Endodermal cell (in vitro differentiated cells): ENCODE results near the gene LRRC27. TPM values are rescaled to one million over a fixed set of nuclear protein-coding genes. Genes with fewer than 3 reads are reported as not detected.

Source experiments
- DNase-seq: peaks from one replicate; pipeline ENCODE4 v3.0.0-alpha.2; 2017
- H3K27ac ChIP-seq: 2 replicates; pipeline ENCODE4 v1.5.1; 2013; ENCODE audit warnings: mild to moderate bottlenecking, low read depth, low read length, moderate library complexity
- H3K27me3 ChIP-seq: 2 replicates; pipeline ENCODE4 v1.6.1; 2013; ENCODE audit warnings: mild to moderate bottlenecking, low read length, moderate library complexity; ENCODE audit not compliant: insufficient read depth, control insufficient read depth, poor library complexity, severe bottlenecking
- H3K36me3 ChIP-seq: 2 replicates; pipeline ENCODE4 v1.7.0; 2013; ENCODE audit warnings: mild to moderate bottlenecking, low read length, moderate library complexity; ENCODE audit not compliant: control insufficient read depth, insufficient read depth
- H3K4me1 ChIP-seq: one replicate; pipeline ENCODE4 v1.7.0; 2013; ENCODE audit warnings: low read length; ENCODE audit not compliant: control insufficient read depth, insufficient read depth
- H3K4me3 ChIP-seq: 2 replicates; pipeline ENCODE4 v1.5.1; 2013; ENCODE audit warnings: mild to moderate bottlenecking, low read length, moderate library complexity
- H3K9ac ChIP-seq: 2 replicates; pipeline ENCODE4 v1.6.1; 2013; ENCODE audit warnings: mild to moderate bottlenecking, low read length, moderate library complexity; ENCODE audit not compliant: poor library complexity, severe bottlenecking; ENCODE audit errors: extremely low read depth
- H3K9me3 ChIP-seq: 2 replicates; pipeline ENCODE4 v1.6.1; 2013; ENCODE audit warnings: mild to moderate bottlenecking, low read length, moderate library complexity; ENCODE audit not compliant: control insufficient read depth
- H3K27ac Mint-ChIP-seq: 2 replicates; pipeline ENCODE4 v1.8.0; 2020; ENCODE audit warnings: mixed read lengths
- H3K27me3 Mint-ChIP-seq: 2 replicates; pipeline ENCODE4 v1.8.0; 2021; ENCODE audit warnings: mild to moderate bottlenecking, mixed read lengths; ENCODE audit not compliant: insufficient read depth
- H3K36me3 Mint-ChIP-seq: 2 replicates; pipeline ENCODE4 v1.8.0; 2020; ENCODE audit warnings: low read depth, mixed read lengths
- H3K4me1 Mint-ChIP-seq: 2 replicates; pipeline ENCODE4 v1.8.0; 2020; ENCODE audit warnings: mixed read lengths
- H3K4me3 Mint-ChIP-seq: 2 replicates; pipeline ENCODE4 v1.8.0; 2020; ENCODE audit warnings: mild to moderate bottlenecking, moderate library complexity, mixed read lengths
- H3K9me3 Mint-ChIP-seq: 2 replicates; pipeline ENCODE4 v1.8.0; 2020; ENCODE audit warnings: mild to moderate bottlenecking, mixed read lengths
- WGBS, 2 experiments: methylation state at CpG; one replicate each; pipeline versions ENCODE4 v1.1.5 to v1.1.7; 2013; ENCODE audit warnings: missing lambda C conversion rate in 2 of 2, mixed read lengths in 1 of 2; ENCODE audit not compliant: insufficient coverage in 1 of 2, insufficient read length in 1 of 2; 5-methylcytosine and 5-hydroxymethylcytosine counted together
- total RNA-seq, 2 donors: library from RNA; stranded (reverse); fragmentation: NEBNext Ultra II Directional in 1 of 2; extraction: Animal tissue kit (Norgen Biotek cat#: 25700) in 1 of 2; gene quantifications; 2 replicates in 1 of 2; 3 replicates in 1 of 2; pipeline ENCODE4 v1.2.1, GENCODE V29; 2021
- TF ChIP-seq, protein P1 (sequence below): fragments of 200-600 bp; sonication (generic); conservative IDR thresholded peaks from 2 replicates; pipeline ENCODE4 v1.5.0; 2021; ENCODE audit warnings: antibody characterized with exemption, mild to moderate bottlenecking

LRRC27 gene
- total RNA-seq, 2 donors from 2014 or later: 10.3 to 14.6 TPM

DNA sequence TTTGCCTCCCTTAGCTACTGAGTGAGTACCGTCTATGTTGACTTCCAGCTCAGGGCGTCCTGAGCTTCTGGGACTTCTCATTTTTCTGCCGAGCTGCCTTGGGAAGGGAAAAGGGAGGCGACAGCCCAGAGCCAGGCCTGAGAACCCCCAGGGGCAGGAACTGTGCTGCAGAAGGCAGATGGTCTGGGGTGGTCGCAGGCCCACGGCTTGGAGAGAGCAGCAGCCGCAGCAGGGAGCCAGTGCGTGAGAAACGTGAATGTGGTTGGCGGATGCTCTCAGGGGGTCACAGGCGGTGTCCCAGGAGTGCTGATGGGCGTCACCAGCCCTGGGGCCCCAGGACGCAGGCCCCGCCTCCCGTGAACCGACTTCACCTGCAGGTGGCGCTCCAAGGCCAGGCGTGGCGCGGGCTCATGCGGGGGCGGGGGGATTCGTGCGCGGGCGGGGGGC is 55.8 kb downstream of the LRRC27 start:
- peak; percentile 94 for DNase-seq
- H3K4me3 Mint-ChIP-seq: peak overlapping the region; percentile 38
- H3K27me3 Mint-ChIP-seq: no peaks in the 10 kb centered on the region
- H3K4me1 ChIP-seq: no peaks in the 10 kb centered on the region
- no peaks in the 10 kb centered on the region for H3K9me3 Mint-ChIP-seq
- peak overlapping the region; percentile 79 for H3K27ac Mint-ChIP-seq
- H3K9ac ChIP-seq: no peak overlapping the region
- no peaks in the 10 kb centered on the region for H3K27me3 ChIP-seq
- WGBS, 2 experiments: 13 to 32% methylated on average over 5 to 25 of the region's 26 CpGs
- no peaks in the 10 kb centered on the region for H3K36me3 ChIP-seq
- no peaks in the 10 kb centered on the region for H3K9me3 ChIP-seq
- no peaks in the 10 kb centered on the region for H3K36me3 Mint-ChIP-seq
- H3K4me3 ChIP-seq: no peak overlapping the region
- TF ChIP-seq, protein P1, sequence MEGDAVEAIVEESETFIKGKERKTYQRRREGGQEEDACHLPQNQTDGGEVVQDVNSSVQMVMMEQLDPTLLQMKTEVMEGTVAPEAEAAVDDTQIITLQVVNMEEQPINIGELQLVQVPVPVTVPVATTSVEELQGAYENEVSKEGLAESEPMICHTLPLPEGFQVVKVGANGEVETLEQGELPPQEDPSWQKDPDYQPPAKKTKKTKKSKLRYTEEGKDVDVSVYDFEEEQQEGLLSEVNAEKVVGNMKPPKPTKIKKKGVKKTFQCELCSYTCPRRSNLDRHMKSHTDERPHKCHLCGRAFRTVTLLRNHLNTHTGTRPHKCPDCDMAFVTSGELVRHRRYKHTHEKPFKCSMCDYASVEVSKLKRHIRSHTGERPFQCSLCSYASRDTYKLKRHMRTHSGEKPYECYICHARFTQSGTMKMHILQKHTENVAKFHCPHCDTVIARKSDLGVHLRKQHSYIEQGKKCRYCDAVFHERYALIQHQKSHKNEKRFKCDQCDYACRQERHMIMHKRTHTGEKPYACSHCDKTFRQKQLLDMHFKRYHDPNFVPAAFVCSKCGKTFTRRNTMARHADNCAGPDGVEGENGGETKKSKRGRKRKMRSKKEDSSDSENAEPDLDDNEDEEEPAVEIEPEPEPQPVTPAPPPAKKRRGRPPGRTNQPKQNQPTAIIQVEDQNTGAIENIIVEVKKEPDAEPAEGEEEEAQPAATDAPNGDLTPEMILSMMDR: peak; percentile 76
- no peaks in the 10 kb centered on the region for H3K4me1 Mint-ChIP-seq
- H3K27ac ChIP-seq: no peak overlapping the region

DNA sequence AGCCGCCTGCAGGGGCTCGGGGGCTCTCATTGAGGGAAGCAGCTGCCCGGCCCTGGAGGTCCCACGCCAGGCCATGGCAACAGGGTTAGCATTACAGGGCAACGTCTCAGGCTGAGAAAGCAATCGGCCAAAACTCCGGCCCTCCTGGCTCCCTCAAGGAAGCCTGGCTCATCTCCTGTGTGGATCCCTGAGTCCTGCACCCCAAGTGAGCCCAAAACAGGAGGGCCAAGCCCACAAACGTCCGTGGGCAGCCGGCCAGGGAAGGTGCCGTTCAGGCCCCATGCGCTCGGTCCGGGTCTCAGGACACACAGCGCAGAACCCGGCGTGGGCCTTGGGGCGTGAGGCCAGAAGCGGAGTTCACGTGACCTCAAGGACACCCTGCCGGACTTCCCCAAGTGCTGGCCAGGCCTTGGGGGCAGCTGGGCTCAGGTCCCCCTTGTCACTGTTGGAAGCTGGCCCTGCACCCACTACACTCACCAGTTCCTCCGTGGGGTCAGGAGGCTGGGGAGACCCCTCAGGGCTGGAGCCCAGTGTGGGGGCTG is 57.0 kb downstream of the LRRC27 start:
- Mint-ChIP-seq H3K36me3 (no peaks in the 10 kb centered on the region), H3K27me3 (no peaks in the 10 kb centered on the region), H3K27ac (no peak overlapping the region), H3K4me3 (no peak overlapping the region), H3K4me1 (no peaks in the 10 kb centered on the region), H3K9me3 (no peaks in the 10 kb centered on the region)
- 78 to 84% methylated on average over 15 to 22 of the region's 22 CpGs for WGBS, 2 experiments
- Histone ChIP-seq H3K27ac (no peak overlapping the region), H3K4me3 (no peak overlapping the region), H3K9ac (no peak overlapping the region), H3K36me3 (no peaks in the 10 kb centered on the region), H3K27me3 (no peaks in the 10 kb centered on the region), H3K4me1 (no peaks in the 10 kb centered on the region), H3K9me3 (no peaks in the 10 kb centered on the region)
- TF ChIP-seq, protein P1: no peak
- DNase-seq: peak; percentile 79

DNA sequence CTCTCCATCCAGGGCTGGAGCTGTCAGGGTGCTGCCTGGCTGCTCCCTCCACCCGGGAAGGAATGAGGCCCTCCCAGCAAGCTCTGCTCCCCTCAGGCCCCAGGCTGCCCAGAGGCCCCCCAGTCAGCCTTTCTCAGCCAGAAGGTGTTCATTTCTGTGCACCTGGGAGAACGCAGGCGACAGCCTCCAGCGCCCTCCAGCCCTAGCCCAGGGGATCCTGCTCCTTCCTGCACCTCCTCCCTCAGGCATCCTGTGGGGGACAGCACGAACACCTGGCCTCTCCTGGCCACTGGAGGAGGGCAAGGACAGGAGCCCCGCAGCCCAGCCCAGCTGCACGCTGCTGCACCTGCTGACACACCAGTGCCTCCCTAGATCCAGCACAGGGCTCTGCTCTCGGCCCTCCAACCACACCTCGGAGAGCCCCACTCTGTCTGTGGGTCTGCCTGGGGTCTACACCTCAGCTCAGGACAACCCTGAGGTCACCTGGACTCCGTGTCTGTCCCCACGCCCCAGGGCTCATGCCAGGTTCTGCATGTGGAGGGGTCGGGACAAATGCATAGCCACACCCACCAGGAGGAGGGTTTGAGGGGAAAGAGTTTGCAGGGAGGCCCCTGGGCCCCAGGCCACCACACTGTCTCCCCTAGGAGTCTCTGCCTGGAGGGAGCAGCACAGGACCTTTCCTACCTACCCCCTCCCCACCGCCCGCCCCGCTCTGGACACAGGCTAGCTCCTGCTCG is 57.6 kb downstream of the LRRC27 start:
- Histone ChIP-seq H3K27me3 (no peaks in the 10 kb centered on the region), H3K4me1 (no peaks in the 10 kb centered on the region), H3K9ac (no peak overlapping the region), H3K27ac (no peak overlapping the region), H3K4me3 (no peak overlapping the region), H3K36me3 (no peaks in the 10 kb centered on the region), H3K9me3 (no peaks in the 10 kb centered on the region)
- no peaks in the 10 kb centered on the region for H3K9me3 Mint-ChIP-seq
- TF ChIP-seq, protein P1: no peak
- H3K36me3 Mint-ChIP-seq: no peaks in the 10 kb centered on the region
- H3K27ac Mint-ChIP-seq: no peak overlapping the region
- WGBS, 2 experiments: 78 to 92% methylated on average over 2 to 16 of the region's 16 CpGs
- H3K27me3 Mint-ChIP-seq: no peaks in the 10 kb centered on the region
- H3K4me1 Mint-ChIP-seq: no peaks in the 10 kb centered on the region
- H3K4me3 Mint-ChIP-seq: no peak overlapping the region
- no peak for DNase-seq
